H1 (cell line): ENCODE data around the gene RAVER2. TPM values are rescaled to one million over a fixed set of nuclear protein-coding genes. Genes with fewer than 3 reads are reported as not detected.

Experiments
- CTCF ChIA-PET: fragments of 300-600 bp; sonication (Branson Sonifier 250); formaldehyde crosslinking; loops from one replicate; lab custom pipeline; 2021; ENCODE audit not compliant: partially characterized antibody; lab: Charles Lee
- POLR2A ChIA-PET: fragments of 300-600 bp; sonication (Branson Sonifier 250); formaldehyde crosslinking; loops from one replicate; lab custom pipeline; 2021; ENCODE audit warnings: inconsistent platforms; ENCODE audit not compliant: partially characterized antibody; lab: Charles Lee
- DNase-seq, 2 experiments: peaks; one replicate each; pipeline versions ENCODE4 v3.0.0 to v3.0.0-alpha.2; 2010 to 2022; ENCODE audit warnings: low spot score in 2 of 2, low read depth in 1 of 2, mixed read lengths in 1 of 2
- FAIRE-seq: peaks from 2 replicates; lab custom pipeline; 2011; peaks lifted over from hg19 to GRCh38; lab: Jason Lieb, UNC
- H2AFZ ChIP-seq: 2 replicates; pipeline ENCODE4 v1.8.1; 2012; ENCODE audit warnings: low read length, inconsistent platforms
- H2AK5ac ChIP-seq: 2 replicates; pipeline ENCODE4 v1.6.1; 2013; ENCODE audit warnings: low read depth, low read length
- H2BK120ac ChIP-seq: replicated peaks from 2 replicates; pipeline ENCODE3; 2013; ENCODE audit warnings: low read depth, low read length, inconsistent platforms
- H2BK12ac ChIP-seq: 2 replicates; pipeline ENCODE4 v1.6.1; 2013; ENCODE audit warnings: low read depth, low read length
- H2BK15ac ChIP-seq: 2 replicates; pipeline ENCODE4 v1.6.1; 2013; ENCODE audit warnings: low read length
- H2BK20ac ChIP-seq: 2 replicates; pipeline ENCODE4 v1.6.1; 2013; ENCODE audit warnings: low read length
- H2BK5ac ChIP-seq: 2 replicates; pipeline ENCODE4 v1.6.1; 2013; ENCODE audit warnings: low read depth, low read length
- H3K14ac ChIP-seq: 2 replicates; pipeline ENCODE4 v1.6.1; 2013; ENCODE audit warnings: inconsistent platforms; ENCODE audit not compliant: insufficient read length
- H3K18ac ChIP-seq: 2 replicates; pipeline ENCODE4 v1.6.1; 2013; ENCODE audit warnings: low read length; ENCODE audit errors: extremely low read depth
- H3K23ac ChIP-seq: 2 replicates; pipeline ENCODE4 v1.6.1; 2013; ENCODE audit warnings: inconsistent platforms; ENCODE audit not compliant: insufficient read length
- H3K23me2 ChIP-seq: 2 replicates; pipeline ENCODE4 v1.6.1; 2013; ENCODE audit warnings: low read depth, low read length
- H3K27ac ChIP-seq: 2 replicates; pipeline ENCODE4 v1.6.1; 2011; ENCODE audit warnings: low read depth, low read length, inconsistent platforms
- H3K27me3 ChIP-seq, 4 experiments: replicated peaks in 1 of 4; 1 replicate in 1 of 4; 2 replicates in 3 of 4; pipeline versions ENCODE4 v1.6.1 to v1.8.1; 2011 to 2013; ENCODE audit warnings: low read length in 3 of 4, mild to moderate bottlenecking in 3 of 4, inconsistent platforms in 2 of 4, mixed read lengths in 2 of 4, moderate library complexity in 1 of 4; ENCODE audit not compliant: control insufficient read depth in 3 of 4, insufficient read depth in 3 of 4; ENCODE audit errors: extremely low read depth in 1 of 4
- H3K36me3 ChIP-seq, 4 experiments: 2 replicates each; pipeline versions ENCODE4 v1.6.1 to v1.8.1; 2011 to 2013; ENCODE audit warnings: mild to moderate bottlenecking in 4 of 4, low read length in 3 of 4, moderate library complexity in 2 of 4, control low read depth in 1 of 4, inconsistent platforms in 1 of 4; ENCODE audit not compliant: insufficient read depth in 4 of 4, control insufficient read depth in 2 of 4
- H3K4ac ChIP-seq: replicated peaks from 2 replicates; pipeline ENCODE3; 2013; ENCODE audit warnings: low read length, low read depth, mixed read lengths, inconsistent platforms; ENCODE audit not compliant: insufficient read length
- H3K4me1 ChIP-seq, 4 experiments: replicated peaks in 1 of 4; 1 replicate in 1 of 4; 2 replicates in 3 of 4; pipeline versions ENCODE4 v1.6.1 to v1.8.1; 2011 to 2013; ENCODE audit warnings: low read length in 3 of 4, inconsistent platforms in 2 of 4, mixed read lengths in 1 of 4; ENCODE audit not compliant: insufficient read depth in 4 of 4, control insufficient read depth in 3 of 4
- H3K4me2 ChIP-seq, 2 experiments: 2 replicates each; pipeline versions ENCODE4 v1.6.1 to v1.8.1; 2011 to 2013; ENCODE audit warnings: low read depth in 2 of 2, low read length in 2 of 2, control low read depth in 1 of 2, inconsistent platforms in 1 of 2, mild to moderate bottlenecking in 1 of 2; ENCODE audit not compliant: insufficient read depth in 1 of 2
- H3K4me3 ChIP-seq, 4 experiments: fragments of 200-600, 300-600 bp in 1 of 4; sonication (generic), shearing (Covaris generic), sonication (Bioruptor Twin) in 1 of 4; 2 replicates each; pipeline versions ENCODE4 v1.5.1 to v1.8.1; 2011 to 2016; ENCODE audit warnings: low read length in 4 of 4, low read depth in 3 of 4, control low read depth in 2 of 4, inconsistent platforms in 2 of 4, mild to moderate bottlenecking in 2 of 4, mixed read lengths in 1 of 4, moderate library complexity in 1 of 4; ENCODE audit not compliant: insufficient read depth in 2 of 4; ENCODE audit errors: extremely low read depth in 1 of 4
- H3K56ac ChIP-seq: replicated peaks from 2 replicates; pipeline ENCODE3; 2013; ENCODE audit warnings: low read depth, mild to moderate bottlenecking, mixed read lengths, low read length, inconsistent platforms; ENCODE audit not compliant: insufficient read length
- H3K79me1 ChIP-seq: 2 replicates; pipeline ENCODE4 v1.6.1; 2013; ENCODE audit warnings: low read depth, low read length, control low read depth
- H3K79me2 ChIP-seq, 2 experiments: 2 replicates each; pipeline versions ENCODE4 v1.6.1 to v1.8.1; 2012 to 2013; ENCODE audit warnings: low read length in 2 of 2, mild to moderate bottlenecking in 2 of 2, inconsistent platforms in 1 of 2; ENCODE audit not compliant: insufficient read depth in 2 of 2, control insufficient read depth in 1 of 2
- H3K9ac ChIP-seq, 4 experiments: replicated peaks in 1 of 4; 1 replicate in 1 of 4; 2 replicates in 3 of 4; pipeline versions ENCODE4 v1.6.1 to v1.8.1; 2011 to 2013; ENCODE audit warnings: low read depth in 3 of 4, low read length in 3 of 4, control low read depth in 2 of 4, mild to moderate bottlenecking in 2 of 4, moderate library complexity in 2 of 4, inconsistent platforms in 1 of 4; ENCODE audit errors: extremely low read depth in 1 of 4
- H3K9me3 ChIP-seq, 2 experiments: 2 replicates each; pipeline versions ENCODE4 v1.6.1 to v1.8.1; 2012 to 2013; ENCODE audit warnings: mild to moderate bottlenecking in 2 of 2, moderate library complexity in 2 of 2, control low read depth in 1 of 2, inconsistent platforms in 1 of 2, low read depth in 1 of 2, low read length in 1 of 2, mixed read lengths in 1 of 2; ENCODE audit not compliant: insufficient read depth in 2 of 2
- H4K20me1 ChIP-seq, 2 experiments: replicated peaks in 1 of 2; 2 replicates each; pipeline versions ENCODE3 to v1.8.1; 2011 to 2013; ENCODE audit warnings: inconsistent platforms in 2 of 2, low read length in 2 of 2, mild to moderate bottlenecking in 1 of 2; ENCODE audit not compliant: insufficient read depth in 2 of 2, control insufficient read depth in 1 of 2
- H4K5ac ChIP-seq: 2 replicates; pipeline ENCODE4 v1.6.1; 2013; ENCODE audit warnings: low read length, low read depth, mixed read lengths, inconsistent platforms; ENCODE audit not compliant: insufficient read length
- H4K8ac ChIP-seq: 2 replicates; pipeline ENCODE4 v1.8.0; 2013; ENCODE audit warnings: mild to moderate bottlenecking, moderate library complexity, low read length, inconsistent platforms; ENCODE audit not compliant: insufficient read depth; ENCODE audit errors: extremely low read depth
- H4K91ac ChIP-seq: replicated peaks from 2 replicates; pipeline ENCODE3; 2013; ENCODE audit warnings: low read length, mixed read lengths, inconsistent platforms; ENCODE audit not compliant: insufficient read length
- SP2 ChIP-seq: IDR thresholded peaks from 2 replicates; pipeline ENCODE4 v1.6.1; 2012; ENCODE audit warnings: mild to moderate bottlenecking, low read length, inconsistent platforms
- WGBS, 2 experiments: shearing (Covaris generic) in 1 of 2; methylation state at CpG; one replicate each; pipeline versions ENCODE4 v1.1.6 to v1.1.7; 2013 to 2015; ENCODE audit warnings: low lambda C conversion rate in 2 of 2, mixed read lengths in 2 of 2, inconsistent platforms in 1 of 2, low coverage in 1 of 2, missing lambda C conversion rate in 1 of 2; ENCODE audit not compliant: insufficient replicate concordance in 2 of 2, insufficient coverage in 1 of 2, insufficient read length in 1 of 2; ENCODE audit errors: extremely low coverage in 1 of 2, missing lambda C conversion rate in 1 of 2; 5-methylcytosine and 5-hydroxymethylcytosine counted together
- polyA plus RNA-seq, 7 experiments: library from polyadenylated mRNA; depleted of rRNA in 3 of 7; stranded (reverse) in 5 of 7; unstranded in 2 of 7; fragments of >200 nt in 5 of 7; fragments of 200-250 nt in 2 of 7; gene quantifications; 1 replicate in 5 of 7; 2 replicates in 1 of 7; 4 replicates in 1 of 7; pipeline versions ENCODE4 v1.2.1 to v1.2.3, GENCODE V29; 2011 to 2013; ENCODE audit warnings: missing spikeins in 2 of 7, mixed read lengths in 2 of 7
- total RNA-seq: library from RNA; stranded (reverse); fragmentation: NEBNext Ultra II Directional; extraction: Animal tissue kit (Norgen Biotek cat#: 25700); gene quantifications from 2 replicates; pipeline ENCODE4 v1.2.1, GENCODE V29; 2021

Gene RAVER2
- total and polyA plus RNA-seq, 2 of the 8 experiments (the other 6 are each of a cell fraction or from before 2014, with no cell fraction given) = 10.5 to 19.5 TPM

DNA sequence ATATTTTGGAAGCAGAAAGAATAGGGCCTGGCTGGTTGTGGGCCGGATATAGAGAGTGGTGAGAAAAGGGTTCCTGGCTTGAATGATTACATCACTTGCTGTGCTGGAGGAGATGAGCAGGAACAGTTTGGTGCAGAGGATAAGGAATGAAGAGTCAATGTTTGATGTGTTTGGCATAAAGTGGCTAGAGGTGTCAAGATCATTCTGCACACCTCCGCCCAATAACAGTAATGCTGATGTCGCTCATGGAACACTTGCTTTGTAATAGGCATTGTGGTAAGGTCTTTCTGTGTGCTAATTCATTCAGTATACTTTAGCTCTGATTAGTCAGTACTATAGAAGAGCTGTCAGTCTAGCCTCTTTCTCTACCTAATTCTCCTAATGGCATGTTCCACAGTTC is 48.0 kb upstream of the RAVER2 start:
- H3K36me3 ChIP-seq = peaks cover 0 to 7% (median 4%) of the 10 kb centered on the region in 4 experiments; a peak in 5 of 8 replicates
- no peak for TF ChIP-seq SP2
- TF ChIP-seq, all 59 proteins: peak for 0
- no peak overlapping the region for H3K4ac ChIP-seq
- H4K20me1 ChIP-seq = no peaks in the 10 kb centered on the region
- H2AFZ ChIP-seq = no peak overlapping the region
- no peak overlapping the region for H4K5ac ChIP-seq
- FAIRE-seq (no peak), DNase-seq (no peak)
- no peaks in the 10 kb centered on the region; the same call in 1 of the 2 replicates for H3K23me2 ChIP-seq
- WGBS, 2 experiments = 93% methylated on average over 3 of the region's 3 CpGs; no CpG with 5 or more reads in 1 of the 2 experiments
- no peak overlapping the region for H2BK12ac ChIP-seq
- H3K4me2 ChIP-seq = no peak overlapping the region
- H4K91ac ChIP-seq = no peak overlapping the region
- H3K4me1 ChIP-seq = peaks cover 0 to 6% (median 4%) of the 10 kb centered on the region in 4 experiments; a peak in 4 of 7 replicates
- ChIA-PET CTCF (interaction anchor here (0.6 to 2.1 kb wide), 10 partner anchors 11 to 782 kb away, joined by 3 to 6 read pairs (median 3); no protein-coding TSS in a partner anchor), POLR2A (interaction anchor here (0.9 kb wide), 1 partner anchor 47 kb away, joined by 3 read pairs; no protein-coding TSS in a partner anchor)
- no peak overlapping the region for H2BK20ac ChIP-seq
- no peak overlapping the region for H3K14ac ChIP-seq
- H3K9ac ChIP-seq = no peak overlapping the region
- no peaks in the 10 kb centered on the region for H3K27me3 ChIP-seq
- H2BK120ac ChIP-seq = no peak overlapping the region
- no peak overlapping the region for H4K8ac ChIP-seq
- H3K27ac ChIP-seq = no peak overlapping the region
- no peaks in the 10 kb centered on the region for H3K79me2 ChIP-seq
- H3K79me1 ChIP-seq = no peaks in the 10 kb centered on the region
- H3K9me3 ChIP-seq = no peaks in the 10 kb centered on the region
- H3K4me3 ChIP-seq = no peak overlapping the region
- no peak overlapping the region for H3K18ac ChIP-seq
- H3K23ac ChIP-seq = no peak overlapping the region
- H2BK15ac ChIP-seq = no peak overlapping the region
- no peak overlapping the region for H3K56ac ChIP-seq
- H2BK5ac ChIP-seq = no peak overlapping the region
- H2AK5ac ChIP-seq = no peak overlapping the region
